ENCODE data around the gene MGME1. TPM values are rescaled to one million over a fixed set of nuclear protein-coding genes. Genes with fewer than 3 reads are reported as not detected.
"Not testable (repeated sequence)": the region's sequence is repeated elsewhere in the genome, so short reads cannot be mapped to it uniquely, and the experiment has no call there.

Gene MGME1
- total and polyA plus RNA-seq, 2 donors = 22.9 to 23.1 TPM

DNA sequence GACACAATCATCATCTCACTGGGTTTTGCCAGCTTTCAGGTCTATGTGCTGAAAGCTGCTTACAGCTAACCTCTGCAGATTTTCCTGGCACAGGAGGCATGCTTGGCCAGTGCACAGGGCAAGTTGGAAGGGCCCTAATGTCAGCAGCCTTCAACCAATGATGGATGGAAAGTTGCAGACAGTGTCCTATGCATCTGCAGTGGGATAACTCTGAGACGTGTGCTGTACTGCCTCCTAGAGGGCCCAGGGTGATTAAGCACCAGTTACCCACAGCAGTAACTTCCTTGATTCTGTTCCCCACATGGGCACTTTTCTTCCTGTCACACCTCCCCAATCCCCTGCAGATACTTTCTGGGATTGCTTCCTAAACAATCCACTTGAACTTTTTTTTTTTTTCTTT, 50.2 kb downstream of the MGME1 start:
- 5% methylated on average over 1 of the region's 1 CpG for WGBS
- Histone ChIP-seq H3K27ac (ENCODE audit: low read depth in 1 of 2, low read length in 1 of 2) (no peak overlapping the region), H3K4me1 (ENCODE audit: control insufficient read depth in 2 of 2, insufficient read depth in 2 of 2, low read length in 2 of 2) (no peaks in the 10 kb centered on the region), H3K4me3 (ENCODE audit: low read length in 2 of 2) (no peak overlapping the region), H3K27me3 (ENCODE audit: control insufficient read depth in 2 of 2, insufficient read depth in 1 of 2, low read length in 1 of 2) (no peaks in the 10 kb centered on the region), H3K9me3 (ENCODE audit: control insufficient read depth in 2 of 2, insufficient read depth in 1 of 2, low read length in 1 of 2) (no peaks in the 10 kb centered on the region), H3K36me3 (ENCODE audit: control insufficient read depth in 2 of 2, insufficient read depth in 2 of 2, low read length in 1 of 2) (no peaks in the 10 kb centered on the region)
- peak in 4 of 9 donors; percentile 5 to 28 (median 10) for DNase-seq (ENCODE audit: low read depth in 6 of 9, low spot score in 9 of 9)

DNA sequence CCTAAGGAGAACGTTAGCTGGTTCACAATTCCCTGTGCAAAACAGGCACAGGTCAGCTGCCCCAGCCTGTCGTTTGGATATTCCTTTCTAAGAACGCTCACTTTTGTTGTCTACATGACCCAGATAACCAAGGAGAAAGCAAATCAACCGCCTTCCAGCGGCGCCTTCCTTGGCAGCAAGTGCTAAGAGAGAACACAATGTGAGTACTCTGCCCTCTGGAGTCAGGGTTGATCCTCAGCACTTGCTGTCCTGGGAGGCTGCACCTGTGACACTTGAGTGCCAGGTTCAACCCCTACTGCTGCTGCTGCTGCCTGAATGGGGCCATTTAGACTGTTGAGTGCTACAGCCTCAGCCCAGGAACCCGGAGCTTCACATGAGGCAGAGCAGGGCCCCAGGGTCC, 52.1 kb downstream of the MGME1 start:
- Histone ChIP-seq H3K4me1 (ENCODE audit: control insufficient read depth in 2 of 2, insufficient read depth in 2 of 2, low read length in 2 of 2) (no peaks in the 10 kb centered on the region), H3K9me3 (ENCODE audit: control insufficient read depth in 2 of 2, insufficient read depth in 1 of 2, low read length in 1 of 2) (no peaks in the 10 kb centered on the region), H3K4me3 (ENCODE audit: low read length in 2 of 2) (no peak overlapping the region), H3K27ac (ENCODE audit: low read depth in 1 of 2, low read length in 1 of 2) (no peak overlapping the region), H3K36me3 (ENCODE audit: control insufficient read depth in 2 of 2, insufficient read depth in 2 of 2, low read length in 1 of 2) (no peaks in the 10 kb centered on the region), H3K27me3 (ENCODE audit: control insufficient read depth in 2 of 2, insufficient read depth in 1 of 2, low read length in 1 of 2) (no peaks in the 10 kb centered on the region)
- DNase-seq (ENCODE audit: low read depth in 6 of 9, low spot score in 9 of 9) = no peak
- WGBS = 97% methylated on average over 7 of the region's 7 CpGs

- no peaks in the 10 kb centered on the region for H3K4me1 ChIP-seq (ENCODE audit: control insufficient read depth in 2 of 2, insufficient read depth in 2 of 2, low read length in 2 of 2)
- H3K27me3 ChIP-seq (ENCODE audit: control insufficient read depth in 2 of 2, insufficient read depth in 1 of 2, low read length in 1 of 2) = no peaks in the 10 kb centered on the region
- H3K9me3 ChIP-seq (ENCODE audit: control insufficient read depth in 2 of 2, insufficient read depth in 1 of 2, low read length in 1 of 2) = no peaks in the 10 kb centered on the region
- 88% methylated on average over 15 of the region's 15 CpGs for WGBS
- H3K36me3 ChIP-seq (ENCODE audit: control insufficient read depth in 2 of 2, insufficient read depth in 2 of 2, low read length in 1 of 2) = no peaks in the 10 kb centered on the region
- no peak overlapping the region for H3K4me3 ChIP-seq (ENCODE audit: low read length in 2 of 2)
- no peak overlapping the region for H3K27ac ChIP-seq (ENCODE audit: low read depth in 1 of 2, low read length in 1 of 2)
- DNase-seq (ENCODE audit: low read depth in 6 of 9, low spot score in 9 of 9) = no peak
These were observed 55.8 kb downstream of the MGME1 start for GRCh38 chr20:18024606-18025127.

DNA sequence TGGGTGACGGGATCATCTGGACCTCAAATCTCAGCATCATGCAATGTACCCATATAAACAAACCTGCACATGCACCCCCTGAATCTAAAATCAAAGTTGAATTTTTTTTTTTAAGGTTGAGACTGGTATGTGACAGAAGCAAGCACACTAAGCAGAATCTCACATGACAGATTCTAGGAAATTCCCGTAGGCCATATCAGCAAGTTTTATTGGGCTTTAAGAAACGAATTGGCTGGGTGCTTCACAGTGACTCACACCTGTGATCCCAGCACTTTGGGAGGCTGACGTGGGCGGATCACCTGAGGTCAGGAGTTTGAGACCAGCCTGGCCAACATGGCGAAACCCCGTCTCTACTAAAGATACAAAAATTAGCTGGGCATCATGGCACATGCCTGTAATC, 58.2 kb downstream of the MGME1 start:
- WGBS = 92% methylated on average over 7 of the region's 7 CpGs
- not testable (repeated sequence) for H3K27me3 ChIP-seq (ENCODE audit: control insufficient read depth in 2 of 2, insufficient read depth in 1 of 2, low read length in 1 of 2); H3K36me3 ChIP-seq (ENCODE audit: control insufficient read depth in 2 of 2, insufficient read depth in 2 of 2, low read length in 1 of 2); H3K27ac ChIP-seq (ENCODE audit: low read depth in 1 of 2, low read length in 1 of 2); H3K4me3 ChIP-seq (ENCODE audit: low read length in 2 of 2); H3K4me1 ChIP-seq (ENCODE audit: control insufficient read depth in 2 of 2, insufficient read depth in 2 of 2, low read length in 2 of 2); H3K9me3 ChIP-seq (ENCODE audit: control insufficient read depth in 2 of 2, insufficient read depth in 1 of 2, low read length in 1 of 2); DNase-seq (ENCODE audit: low read depth in 6 of 9, low spot score in 9 of 9)

- Histone ChIP-seq H3K4me1 (ENCODE audit: control insufficient read depth in 2 of 2, insufficient read depth in 2 of 2, low read length in 2 of 2) (no peaks in the 10 kb centered on the region), H3K4me3 (ENCODE audit: low read length in 2 of 2) (no peak overlapping the region), H3K27ac (ENCODE audit: low read depth in 1 of 2, low read length in 1 of 2) (no peak overlapping the region), H3K27me3 (ENCODE audit: control insufficient read depth in 2 of 2, insufficient read depth in 1 of 2, low read length in 1 of 2) (peaks cover 0 to 4% of the 10 kb centered on the region in 2 donors), H3K36me3 (ENCODE audit: control insufficient read depth in 2 of 2, insufficient read depth in 2 of 2, low read length in 1 of 2) (no peaks in the 10 kb centered on the region), H3K9me3 (ENCODE audit: control insufficient read depth in 2 of 2, insufficient read depth in 1 of 2, low read length in 1 of 2) (no peaks in the 10 kb centered on the region)
- no peak for DNase-seq (ENCODE audit: low read depth in 6 of 9, low spot score in 9 of 9)
- 95% methylated on average over 8 of the region's 8 CpGs for WGBS
These were observed 61.2 kb downstream of the MGME1 start for GRCh38 chr20:18030020-18030419.

- 97% methylated on average over 15 of the region's 15 CpGs for WGBS
- Histone ChIP-seq H3K4me3 (ENCODE audit: low read length in 2 of 2) (no peak overlapping the region), H3K9me3 (ENCODE audit: control insufficient read depth in 2 of 2, insufficient read depth in 1 of 2, low read length in 1 of 2) (no peaks in the 10 kb centered on the region), H3K27ac (ENCODE audit: low read depth in 1 of 2, low read length in 1 of 2) (no peak overlapping the region), H3K36me3 (ENCODE audit: control insufficient read depth in 2 of 2, insufficient read depth in 2 of 2, low read length in 1 of 2) (no peaks in the 10 kb centered on the region), H3K27me3 (ENCODE audit: control insufficient read depth in 2 of 2, insufficient read depth in 1 of 2, low read length in 1 of 2) (peaks cover 0 to 4% of the 10 kb centered on the region in 2 donors), H3K4me1 (ENCODE audit: control insufficient read depth in 2 of 2, insufficient read depth in 2 of 2, low read length in 2 of 2) (no peaks in the 10 kb centered on the region)
- DNase-seq (ENCODE audit: low read depth in 6 of 9, low spot score in 9 of 9) = no peak
These were observed 62.2 kb downstream of the MGME1 start for GRCh38 chr20:18031050-18031449.

GRCh38 chr20:18031888-18032509, 63.2 kb downstream of the MGME1 start:
- no peak overlapping the region for H3K27ac ChIP-seq (ENCODE audit: low read depth in 1 of 2, low read length in 1 of 2)
- H3K36me3 ChIP-seq (ENCODE audit: control insufficient read depth in 2 of 2, insufficient read depth in 2 of 2, low read length in 1 of 2) = no peaks in the 10 kb centered on the region
- no peak overlapping the region for H3K4me3 ChIP-seq (ENCODE audit: low read length in 2 of 2)
- no peaks in the 10 kb centered on the region for H3K4me1 ChIP-seq (ENCODE audit: control insufficient read depth in 2 of 2, insufficient read depth in 2 of 2, low read length in 2 of 2)
- H3K27me3 ChIP-seq (ENCODE audit: control insufficient read depth in 2 of 2, insufficient read depth in 1 of 2, low read length in 1 of 2) = peaks cover 0 to 4% of the 10 kb centered on the region in 2 donors
- H3K9me3 ChIP-seq (ENCODE audit: control insufficient read depth in 2 of 2, insufficient read depth in 1 of 2, low read length in 1 of 2) = no peaks in the 10 kb centered on the region
- DNase-seq (ENCODE audit: low read depth in 6 of 9, low spot score in 9 of 9) = no peak
- WGBS = 87% methylated on average over 7 of the region's 7 CpGs

GRCh38 chr20:18032977-18033892, 64.4 kb downstream of the MGME1 start:
- no peak overlapping the region for H3K27ac ChIP-seq (ENCODE audit: low read depth in 1 of 2, low read length in 1 of 2)
- H3K4me1 ChIP-seq (ENCODE audit: control insufficient read depth in 2 of 2, insufficient read depth in 2 of 2, low read length in 2 of 2) = no peaks in the 10 kb centered on the region
- H3K27me3 ChIP-seq (ENCODE audit: control insufficient read depth in 2 of 2, insufficient read depth in 1 of 2, low read length in 1 of 2) = peaks cover 0 to 4% of the 10 kb centered on the region in 2 donors
- H3K4me3 ChIP-seq (ENCODE audit: low read length in 2 of 2) = no peak overlapping the region
- no peak for DNase-seq (ENCODE audit: low read depth in 6 of 9, low spot score in 9 of 9)
- H3K9me3 ChIP-seq (ENCODE audit: control insufficient read depth in 2 of 2, insufficient read depth in 1 of 2, low read length in 1 of 2) = no peaks in the 10 kb centered on the region
- WGBS = 90% methylated on average over 17 of the region's 17 CpGs
- H3K36me3 ChIP-seq (ENCODE audit: control insufficient read depth in 2 of 2, insufficient read depth in 2 of 2, low read length in 1 of 2) = no peaks in the 10 kb centered on the region

DNA sequence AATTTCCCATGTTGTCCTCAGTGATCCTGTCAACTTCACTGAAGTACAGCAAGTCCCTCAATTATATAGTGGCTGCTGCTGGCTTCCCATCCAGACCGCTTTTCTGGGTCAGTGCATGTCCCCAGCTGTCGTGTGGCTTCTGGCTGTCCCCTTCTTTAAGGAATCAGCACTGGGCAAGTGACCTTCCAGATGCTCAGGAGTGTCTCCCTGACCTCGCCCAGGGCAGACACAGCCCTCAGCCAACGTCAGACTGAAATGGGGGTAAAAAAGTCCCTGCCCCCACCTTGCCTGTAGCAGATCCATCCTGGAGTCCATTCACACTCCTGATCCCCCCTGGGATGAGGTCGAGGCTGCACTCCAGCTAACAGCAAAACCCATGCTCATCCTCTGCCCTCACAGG, 65.2 kb downstream of the MGME1 start:
- Histone ChIP-seq H3K27ac (ENCODE audit: low read depth in 1 of 2, low read length in 1 of 2) (no peak overlapping the region), H3K27me3 (ENCODE audit: control insufficient read depth in 2 of 2, insufficient read depth in 1 of 2, low read length in 1 of 2) (peaks cover 0 to 4% of the 10 kb centered on the region in 2 donors), H3K36me3 (ENCODE audit: control insufficient read depth in 2 of 2, insufficient read depth in 2 of 2, low read length in 1 of 2) (no peaks in the 10 kb centered on the region), H3K4me1 (ENCODE audit: control insufficient read depth in 2 of 2, insufficient read depth in 2 of 2, low read length in 2 of 2) (no peaks in the 10 kb centered on the region), H3K4me3 (ENCODE audit: low read length in 2 of 2) (no peak overlapping the region), H3K9me3 (ENCODE audit: control insufficient read depth in 2 of 2, insufficient read depth in 1 of 2, low read length in 1 of 2) (no peaks in the 10 kb centered on the region)
- no peak for DNase-seq (ENCODE audit: low read depth in 6 of 9, low spot score in 9 of 9)
- WGBS = 86% methylated on average over 5 of the region's 5 CpGs
